Mononuclear cell (primary cell): Measurements from ENCODE around the gene TWIST2. TPM values are rescaled to one million over a fixed set of nuclear protein-coding genes. Genes with fewer than 3 reads are reported as not detected.

Source experiments
- H3K27me3 ChIP-seq: 2 replicates; pipeline ENCODE4 v1.6.0; 2011; ENCODE audit warnings: low read length, control low read depth; ENCODE audit not compliant: insufficient read depth
- H3K4me1 ChIP-seq: 2 replicates; pipeline ENCODE4 v1.5.1; 2011; ENCODE audit warnings: mild to moderate bottlenecking, low read length, control low read depth; ENCODE audit not compliant: insufficient read depth
- H3K4me3 ChIP-seq: 2 replicates; pipeline ENCODE4 v1.5.1; 2011; ENCODE audit warnings: mild to moderate bottlenecking, low read length, moderate library complexity
- H3K9me3 ChIP-seq: 2 replicates; pipeline ENCODE4 v1.5.1; 2011; ENCODE audit warnings: low read depth, mild to moderate bottlenecking, control low read depth, low read length
- total RNA-seq: library from RNA; depleted of rRNA; stranded (reverse); fragments of >200 nt; gene quantifications from one replicate; pipeline ENCODE4 v1.2.3, GENCODE V29; 2012

Gene TWIST2
- total RNA-seq, 1 donor: 0.21 TPM

DNA sequence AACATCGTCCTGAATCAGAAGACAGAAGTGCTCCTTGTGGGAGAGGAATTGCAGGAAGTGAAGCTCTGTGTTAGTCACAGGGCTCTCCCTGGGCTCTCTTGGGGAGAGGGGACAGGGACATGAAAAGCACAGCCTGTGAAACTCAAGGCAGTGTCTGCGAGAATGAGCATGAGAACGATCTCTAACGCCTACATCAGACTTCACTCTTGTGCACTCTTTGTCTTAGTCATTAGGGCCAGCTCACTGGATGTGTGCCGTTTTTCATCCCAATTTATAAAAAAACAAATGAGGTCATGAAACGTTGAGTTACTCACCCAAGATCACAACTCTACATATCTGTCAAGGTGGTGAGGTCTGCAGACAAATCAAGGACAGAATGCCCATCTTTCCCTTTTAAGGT lies 27.0 kb upstream of the TWIST2 start:
- no peaks in the 10 kb centered on the region for H3K9me3 ChIP-seq
- H3K4me3 ChIP-seq: no peak overlapping the region
- H3K4me1 ChIP-seq: no peaks in the 10 kb centered on the region
- H3K27me3 ChIP-seq: peaks cover 8% of the 10 kb centered on the region

- Histone ChIP-seq H3K4me1 (no peaks in the 10 kb centered on the region), H3K27me3 (peaks cover 8% of the 10 kb centered on the region), H3K9me3 (no peaks in the 10 kb centered on the region), H3K4me3 (no peak overlapping the region)
Observed at GRCh38 chr2:238821391-238821790, 26.5 kb upstream of the TWIST2 start.

- peaks cover 9% of the 10 kb centered on the region for H3K27me3 ChIP-seq
- no peaks in the 10 kb centered on the region for H3K9me3 ChIP-seq
- H3K4me1 ChIP-seq: no peaks in the 10 kb centered on the region
- no peak overlapping the region for H3K4me3 ChIP-seq
Observed at GRCh38 chr2:238821944-238822670, 25.8 kb upstream of the TWIST2 start.

DNA sequence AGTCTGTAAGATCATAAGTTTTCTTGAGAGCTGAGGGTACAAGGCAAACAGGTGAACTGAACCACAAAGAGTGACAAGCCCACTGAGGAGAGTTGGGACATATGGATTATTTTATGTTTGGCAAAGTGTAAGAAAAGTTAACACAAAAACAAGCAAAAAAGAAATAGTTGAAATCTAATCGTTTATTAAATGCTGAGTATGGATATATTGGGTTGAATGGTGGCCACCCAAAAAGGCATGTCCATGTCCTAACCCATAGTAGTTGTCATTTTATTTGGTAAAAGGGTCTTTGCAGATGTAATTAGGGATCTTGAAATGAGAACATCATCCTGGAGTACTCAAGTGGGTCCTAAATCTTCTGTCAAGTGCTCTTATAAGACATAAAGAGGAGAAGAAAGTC lies 24.9 kb upstream of the TWIST2 start:
- Histone ChIP-seq H3K4me1 (no peaks in the 10 kb centered on the region), H3K4me3 (no peak overlapping the region), H3K9me3 (no peaks in the 10 kb centered on the region), H3K27me3 (peaks cover 13% of the 10 kb centered on the region)

- no peaks in the 10 kb centered on the region for H3K4me1 ChIP-seq
- no peaks in the 10 kb centered on the region for H3K9me3 ChIP-seq
- peaks cover 22% of the 10 kb centered on the region for H3K27me3 ChIP-seq
- H3K4me3 ChIP-seq: no peak overlapping the region
Observed at GRCh38 chr2:238831177-238831576, 16.7 kb upstream of the TWIST2 start.

GRCh38 chr2:238834982-238835381 lies 12.9 kb upstream of the TWIST2 start:
- Histone ChIP-seq H3K4me3 (no peak overlapping the region), H3K9me3 (no peaks in the 10 kb centered on the region), H3K27me3 (peaks cover 8% of the 10 kb centered on the region), H3K4me1 (no peaks in the 10 kb centered on the region)

GRCh38 chr2:238835726-238836301 lies 12.1 kb upstream of the TWIST2 start:
- Histone ChIP-seq H3K4me1 (no peaks in the 10 kb centered on the region), H3K9me3 (no peaks in the 10 kb centered on the region)

GRCh38 chr2:238838786-238839327 lies 9.0 kb upstream of the TWIST2 start:
- H3K27me3 ChIP-seq: peaks cover 6% of the 10 kb centered on the region
- no peaks in the 10 kb centered on the region for H3K4me1 ChIP-seq
- no peaks in the 10 kb centered on the region for H3K9me3 ChIP-seq
- H3K4me3 ChIP-seq: no peak overlapping the region

More at GRCh38 chr2:238835726-238836301, 12.1 kb upstream of the TWIST2 start:
- Histone ChIP-seq H3K27me3 (peaks cover under 1% of the 10 kb centered on the region), H3K4me3 (no peak overlapping the region)

DNA sequence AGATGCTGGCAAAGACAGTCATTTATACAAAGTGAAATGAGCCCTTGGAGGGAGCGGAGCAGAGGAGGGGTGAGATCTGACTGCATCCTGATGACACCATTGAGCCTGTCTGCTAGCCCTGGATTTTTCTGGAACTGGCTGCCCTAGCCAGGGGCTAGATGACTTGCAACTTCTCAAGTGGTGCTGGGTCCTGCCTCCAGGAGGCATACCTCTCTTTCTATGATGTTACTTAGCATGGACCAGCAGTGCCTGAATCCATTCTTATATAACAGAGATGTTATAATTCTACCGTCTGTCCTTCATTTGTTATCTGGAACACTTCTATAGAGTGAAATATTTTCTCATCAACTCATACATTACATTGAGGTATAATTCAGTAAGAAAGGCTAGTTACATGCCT lies 8.5 kb upstream of the TWIST2 start:
- Histone ChIP-seq H3K9me3 (no peaks in the 10 kb centered on the region), H3K27me3 (peaks cover 12% of the 10 kb centered on the region), H3K4me1 (no peaks in the 10 kb centered on the region), H3K4me3 (no peak overlapping the region)

GRCh38 chr2:238841542-238842164 lies 6.2 kb upstream of the TWIST2 start:
- Histone ChIP-seq H3K4me1 (no peaks in the 10 kb centered on the region), H3K4me3 (no peak overlapping the region), H3K27me3 (peaks cover 34% of the 10 kb centered on the region), H3K9me3 (no peaks in the 10 kb centered on the region)

DNA sequence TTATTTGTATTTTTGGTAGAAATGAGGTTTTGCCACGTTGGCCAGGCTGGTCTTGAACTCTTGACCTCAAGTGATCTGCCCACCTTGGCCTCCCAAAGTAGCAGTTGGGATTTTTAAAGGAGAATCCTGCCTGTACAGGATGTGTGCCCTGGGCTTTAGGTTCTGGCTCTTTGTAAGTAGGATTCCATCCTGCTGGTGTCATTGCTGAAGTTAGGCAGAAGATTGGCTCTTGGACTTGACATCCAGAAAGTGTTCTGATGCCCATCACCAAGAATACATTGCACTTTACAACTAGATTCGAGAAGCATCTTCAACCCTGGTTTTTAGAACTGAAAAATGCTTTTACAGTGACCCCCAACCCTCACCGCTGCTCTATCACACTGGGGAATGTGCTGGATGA lies 4.4 kb upstream of the TWIST2 start:
- Histone ChIP-seq H3K4me1 (peaks cover 10% of the 10 kb centered on the region), H3K4me3 (no peak overlapping the region), H3K9me3 (no peaks in the 10 kb centered on the region), H3K27me3 (peaks cover 46% of the 10 kb centered on the region)

DNA sequence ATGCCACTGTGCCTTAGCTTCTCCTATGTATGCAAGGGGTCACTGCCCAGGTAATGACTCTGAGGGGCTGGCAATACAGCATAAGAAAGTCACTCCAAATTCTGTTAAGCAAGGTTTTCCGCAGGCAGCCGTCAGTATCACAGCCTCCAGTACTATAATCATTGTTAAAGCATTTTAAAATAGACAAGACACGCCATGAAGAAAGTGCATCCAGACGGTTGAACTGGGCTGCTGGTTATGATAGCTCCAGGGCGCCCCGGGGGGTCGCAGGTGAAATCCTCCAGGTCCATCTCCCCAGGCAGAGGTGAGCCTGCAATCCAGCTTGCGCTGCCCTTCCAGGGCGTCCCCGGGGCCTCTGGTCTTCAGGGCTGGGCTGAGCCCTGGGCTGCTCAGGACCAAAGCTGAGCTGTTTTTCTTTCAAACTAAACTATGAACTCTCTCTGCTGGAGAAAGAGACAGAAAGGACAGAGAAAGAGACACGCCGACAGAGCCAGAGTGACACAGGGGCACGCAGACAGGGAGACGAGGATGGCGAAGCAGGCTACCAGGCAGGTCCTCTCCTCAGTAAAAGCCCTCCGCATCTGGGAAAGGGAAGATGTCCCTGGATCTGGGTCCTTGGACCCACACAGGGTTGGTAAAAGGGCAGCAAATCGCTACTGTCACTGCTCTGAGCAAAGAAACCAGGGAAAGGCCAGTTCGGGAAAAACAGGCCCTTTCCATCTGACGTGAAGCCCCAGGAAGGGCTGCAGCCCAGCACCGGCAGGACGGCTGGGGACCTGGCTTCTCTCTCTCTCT lies 2.1 kb upstream of the TWIST2 start:
- H3K27me3 ChIP-seq: peaks cover 67% of the 10 kb centered on the region
- no peak overlapping the region for H3K4me3 ChIP-seq
- H3K4me1 ChIP-seq: peaks cover 10% of the 10 kb centered on the region
- no peaks in the 10 kb centered on the region for H3K9me3 ChIP-seq

DNA sequence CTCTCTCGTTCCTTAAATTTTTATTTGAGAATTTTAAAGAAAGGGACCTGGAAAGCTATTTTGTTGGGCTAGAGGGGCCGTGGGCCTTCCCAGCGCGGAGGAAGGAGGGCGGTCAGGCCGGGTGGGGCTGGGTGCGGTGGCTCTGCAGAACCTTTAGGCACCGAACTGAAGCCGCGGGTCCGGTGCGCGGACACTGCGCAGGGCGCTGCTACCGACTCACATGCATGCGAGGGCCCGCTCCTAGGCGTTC lies 1.6 kb upstream of the TWIST2 start:
- peaks cover 72% of the 10 kb centered on the region for H3K27me3 ChIP-seq
- no peak overlapping the region for H3K4me3 ChIP-seq
- H3K9me3 ChIP-seq: no peaks in the 10 kb centered on the region
- peaks cover 10% of the 10 kb centered on the region for H3K4me1 ChIP-seq

GRCh38 chr2:238846628-238847418 lies 1.1 kb upstream of the TWIST2 start:
- Histone ChIP-seq H3K4me1 (peaks cover 10% of the 10 kb centered on the region), H3K27me3 (peaks cover 78% of the 10 kb centered on the region), H3K4me3 (no peak overlapping the region), H3K9me3 (no peaks in the 10 kb centered on the region)
